Measurements from ENCODE around the gene FTL. TPM values are rescaled to one million over a fixed set of nuclear protein-coding genes. Genes with fewer than 3 reads are reported as not detected.

The FTL gene
- total RNA-seq, 1 donor from 2014 or later = 834 TPM

- TF ChIP-seq, protein P1, sequence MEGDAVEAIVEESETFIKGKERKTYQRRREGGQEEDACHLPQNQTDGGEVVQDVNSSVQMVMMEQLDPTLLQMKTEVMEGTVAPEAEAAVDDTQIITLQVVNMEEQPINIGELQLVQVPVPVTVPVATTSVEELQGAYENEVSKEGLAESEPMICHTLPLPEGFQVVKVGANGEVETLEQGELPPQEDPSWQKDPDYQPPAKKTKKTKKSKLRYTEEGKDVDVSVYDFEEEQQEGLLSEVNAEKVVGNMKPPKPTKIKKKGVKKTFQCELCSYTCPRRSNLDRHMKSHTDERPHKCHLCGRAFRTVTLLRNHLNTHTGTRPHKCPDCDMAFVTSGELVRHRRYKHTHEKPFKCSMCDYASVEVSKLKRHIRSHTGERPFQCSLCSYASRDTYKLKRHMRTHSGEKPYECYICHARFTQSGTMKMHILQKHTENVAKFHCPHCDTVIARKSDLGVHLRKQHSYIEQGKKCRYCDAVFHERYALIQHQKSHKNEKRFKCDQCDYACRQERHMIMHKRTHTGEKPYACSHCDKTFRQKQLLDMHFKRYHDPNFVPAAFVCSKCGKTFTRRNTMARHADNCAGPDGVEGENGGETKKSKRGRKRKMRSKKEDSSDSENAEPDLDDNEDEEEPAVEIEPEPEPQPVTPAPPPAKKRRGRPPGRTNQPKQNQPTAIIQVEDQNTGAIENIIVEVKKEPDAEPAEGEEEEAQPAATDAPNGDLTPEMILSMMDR (IDR thresholded peaks at IDR 0.05; ENCODE audit: borderline replicate concordance) = no peak
- H3K4me1 ChIP-seq = no peaks in the 10 kb centered on the region
- intact Hi-C loops (cut with micrococcal nuclease) = no loop called here
- no peaks in the 10 kb centered on the region for H3K27me3 ChIP-seq (ENCODE audit: low read depth)
- no peaks in the 10 kb centered on the region for H3K36me3 ChIP-seq
- H3K27ac ChIP-seq (replicated peaks) = no peak overlapping the region
- H3K9me3 ChIP-seq (replicated peaks) = no peaks in the 10 kb centered on the region
- H3K4me3 ChIP-seq = no peak overlapping the region
- no peak for DNase-seq
Observed at GRCh38 chr19:48947258-48947542, 17.9 kb upstream of the FTL start.

GRCh38 chr19:48950159-48950558 is 14.9 kb upstream of the FTL start:
- H3K27ac ChIP-seq (replicated peaks) = no peak overlapping the region

GRCh38 chr19:48950830-48951519 is 14.1 kb upstream of the FTL start:
- Histone ChIP-seq H3K4me1 (peaks cover 19% of the 10 kb centered on the region), H3K27me3 (ENCODE audit: low read depth) (no peaks in the 10 kb centered on the region), H3K9me3 (replicated peaks) (no peaks in the 10 kb centered on the region), H3K36me3 (no peaks in the 10 kb centered on the region), H3K27ac (replicated peaks) (no peak overlapping the region), H3K4me3 (no peak overlapping the region)
- intact Hi-C loops (cut with micrococcal nuclease) = loop anchor here (10.0 kb wide), 1 partner anchor 46 kb away; the partner anchor contains the start of gene NUCB1
- DNase-seq = no peak
- TF ChIP-seq, protein P1 (IDR thresholded peaks at IDR 0.05; ENCODE audit: borderline replicate concordance) = no peak

More at GRCh38 chr19:48950159-48950558, 14.9 kb upstream of the FTL start:
- intact Hi-C loops (cut with micrococcal nuclease) = loop anchor here (10.0 kb wide), 1 partner anchor 45 kb away; the partner anchor contains the start of gene NUCB1
- no peaks in the 10 kb centered on the region for H3K9me3 ChIP-seq (replicated peaks)
- no peak overlapping the region for H3K4me3 ChIP-seq
- TF ChIP-seq, protein P1 (IDR thresholded peaks at IDR 0.05; ENCODE audit: borderline replicate concordance) = no peak
- H3K36me3 ChIP-seq = no peaks in the 10 kb centered on the region
- no peaks in the 10 kb centered on the region for H3K27me3 ChIP-seq (ENCODE audit: low read depth)
- H3K4me1 ChIP-seq = peaks cover 11% of the 10 kb centered on the region
- DNase-seq = no peak

DNA sequence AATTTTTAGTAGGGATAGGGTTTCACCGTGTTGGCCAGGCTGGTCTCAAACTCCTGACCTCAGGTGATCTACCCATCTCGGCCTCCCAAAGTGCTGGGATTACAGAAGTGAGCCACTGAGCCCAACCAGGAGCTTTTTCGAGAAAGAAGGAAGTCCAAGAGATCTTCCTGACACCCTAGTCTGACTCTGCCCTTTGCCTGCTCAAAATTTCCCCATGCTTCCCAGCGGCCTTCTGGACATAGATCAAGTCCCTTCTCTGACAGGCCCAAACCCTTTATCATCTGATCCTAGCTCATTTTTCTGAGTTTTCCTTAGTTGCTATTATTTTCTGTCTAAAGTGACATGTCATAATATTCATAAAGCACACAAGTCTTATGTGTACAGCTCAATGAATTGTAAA is 12.0 kb upstream of the FTL start:
- TF ChIP-seq, protein P1 (IDR thresholded peaks at IDR 0.05; ENCODE audit: borderline replicate concordance) = no peak
- Histone ChIP-seq H3K4me1 (peaks cover 24% of the 10 kb centered on the region), H3K9me3 (replicated peaks) (no peaks in the 10 kb centered on the region), H3K27me3 (ENCODE audit: low read depth) (no peaks in the 10 kb centered on the region), H3K36me3 (peaks cover 3% of the 10 kb centered on the region), H3K4me3 (no peak overlapping the region), H3K27ac (replicated peaks) (no peak overlapping the region)
- no peak for DNase-seq
- intact Hi-C loops (cut with micrococcal nuclease) = loop anchor here (10.0 kb wide), 1 partner anchor 48 kb away; the partner anchor contains the start of gene NUCB1

DNA sequence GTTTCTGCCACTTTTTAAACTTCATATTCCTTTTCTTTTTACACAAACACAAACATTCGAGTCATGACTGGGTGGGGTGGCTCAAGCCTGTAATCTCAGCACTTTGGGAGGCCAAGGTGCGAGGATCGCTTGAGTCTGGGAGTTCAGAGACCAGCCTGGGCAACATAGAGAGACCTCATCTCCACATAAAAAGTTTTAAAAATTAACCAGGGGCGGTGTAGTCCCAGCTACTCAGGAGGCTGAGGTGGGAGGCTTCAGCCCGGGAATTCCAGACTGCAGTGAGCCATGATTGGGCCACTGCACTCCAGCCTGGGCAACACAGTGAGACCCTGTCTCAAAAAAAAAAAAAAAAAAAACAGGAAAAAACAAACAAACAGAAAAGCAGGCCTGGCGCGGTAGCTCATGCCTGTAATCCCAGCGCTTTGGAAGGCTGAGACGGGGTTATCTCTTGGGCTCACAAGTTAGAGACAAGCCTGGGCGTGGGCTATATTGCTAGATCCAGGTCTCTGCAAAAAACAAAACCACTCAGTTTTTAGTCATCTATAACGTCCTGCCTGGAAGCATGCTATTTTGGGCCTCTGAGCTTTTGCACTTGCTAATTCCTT is 11.0 kb upstream of the FTL start:
- H3K4me1 ChIP-seq = peaks cover 24% of the 10 kb centered on the region
- no peak for DNase-seq
- H3K36me3 ChIP-seq = peaks cover 3% of the 10 kb centered on the region
- peak overlapping the region; percentile 92 for H3K27ac ChIP-seq (replicated peaks)
- H3K4me3 ChIP-seq = peak overlapping the region; percentile 98
- H3K9me3 ChIP-seq (replicated peaks) = no peaks in the 10 kb centered on the region
- TF ChIP-seq, protein P1 (IDR thresholded peaks at IDR 0.05; ENCODE audit: borderline replicate concordance) = no peak
- no peaks in the 10 kb centered on the region for H3K27me3 ChIP-seq (ENCODE audit: low read depth)
- intact Hi-C loops (cut with micrococcal nuclease) = loop anchor here (10.0 kb wide), 1 partner anchor 49 kb away; the partner anchor contains the start of gene NUCB1

All from left ventricle myocardium inferior (tissue), 1 donor.